Loucy (cell line): Measurements from ENCODE around the gene SBK2.

Source experiments
- H2AFZ ChIP-seq: fragments of 200-600 bp; sonication (generic); 2 replicates; pipeline ENCODE4 v1.6.0; 2016; ENCODE audit warnings: antibody characterized with exemption, mild to moderate bottlenecking, low read length, moderate library complexity
- H3F3A ChIP-seq: fragments of 200-600 bp; 2 replicates; pipeline ENCODE4 v1.6.0; 2016; ENCODE audit warnings: antibody characterized with exemption, low read depth, mild to moderate bottlenecking
- H3K27me3 ChIP-seq: fragments of 200-600 bp; sonication (generic); 2 replicates; pipeline ENCODE4 v1.6.1; 2014; ENCODE audit warnings: low read length, mild to moderate bottlenecking; ENCODE audit not compliant: insufficient read depth, poor library complexity, severe bottlenecking
- H3K36me3 ChIP-seq: fragments of 200-600 bp; sonication (generic); 2 replicates; pipeline ENCODE4 v1.6.1; 2016; ENCODE audit warnings: low read length; ENCODE audit not compliant: insufficient read depth
- H3K4me1 ChIP-seq: fragments of 200-600 bp; sonication (generic); 2 replicates; pipeline ENCODE4 v1.5.1; 2014; ENCODE audit warnings: low read length, mild to moderate bottlenecking; ENCODE audit not compliant: insufficient read depth, poor library complexity, severe bottlenecking
- H3K4me2 ChIP-seq: fragments of 200-600 bp; sonication (generic); 2 replicates; pipeline ENCODE4 v1.6.0; 2014; ENCODE audit warnings: antibody characterized with exemption, low read length, low read depth, mild to moderate bottlenecking; ENCODE audit not compliant: poor library complexity, severe bottlenecking
- H3K4me3 ChIP-seq: fragments of 200-600 bp; sonication (generic); 2 replicates; pipeline ENCODE4 v1.5.1; 2014; ENCODE audit warnings: low read length, mild to moderate bottlenecking, mixed read lengths; ENCODE audit not compliant: poor library complexity, severe bottlenecking
- H3K79me2 ChIP-seq: fragments of 200-600 bp; sonication (generic); 2 replicates; pipeline ENCODE4 v1.6.1; 2014; ENCODE audit warnings: low read length; ENCODE audit not compliant: insufficient read depth
- H3K9ac ChIP-seq: fragments of 200-600 bp; sonication (generic); 2 replicates; pipeline ENCODE4 v1.6.0; 2014; ENCODE audit warnings: mild to moderate bottlenecking, low read depth, low read length, moderate library complexity; ENCODE audit not compliant: poor library complexity, severe bottlenecking
- H3K9me2 ChIP-seq: fragments of 200-600 bp; sonication (generic); replicated peaks from 2 replicates; pipeline ENCODE4 v1.6.1; 2016; ENCODE audit warnings: low read depth, low read length, mixed read lengths
- H3K9me3 ChIP-seq: fragments of 200-600 bp; sonication (generic); 2 replicates; pipeline ENCODE4 v1.6.1; 2014; ENCODE audit warnings: mild to moderate bottlenecking, antibody characterized with exemption, low read length, low read depth; ENCODE audit not compliant: insufficient read depth
- H4K20me1 ChIP-seq: fragments of 200-600 bp; sonication (generic); 2 replicates; pipeline ENCODE4 v1.6.0; 2014; ENCODE audit warnings: antibody characterized with exemption, low read length, mild to moderate bottlenecking; ENCODE audit not compliant: insufficient read depth, poor library complexity, severe bottlenecking
- CTCF ChIP-seq: fragments of 200-600 bp; sonication (generic); conservative IDR thresholded peaks from 2 replicates; pipeline ENCODE4 v1.5.1; 2014; ENCODE audit warnings: mild to moderate bottlenecking, antibody characterized with exemption, low read length
- EZH2phosphoT487 ChIP-seq: fragments of 200-600 bp; IDR thresholded peaks from 2 replicates; pipeline ENCODE4 v1.6.1; 2018; ENCODE audit warnings: antibody characterized with exemption, mild to moderate bottlenecking, moderate library complexity, borderline replicate concordance

The SBK2 gene

GRCh38 chr19:55543567-55543966 lies 6.6 kb upstream of the SBK2 start:
- Histone ChIP-seq H3K4me1 (no peaks in the 10 kb centered on the region), H3K9me2 (no peaks in the 10 kb centered on the region), H3K9ac (no peak overlapping the region), H3K4me2 (no peak overlapping the region), H2AFZ (no peak overlapping the region), H3K4me3 (no peak overlapping the region), H3F3A (no peaks in the 10 kb centered on the region), H3K36me3 (no peaks in the 10 kb centered on the region), H4K20me1 (no peaks in the 10 kb centered on the region), H3K27me3 (no peaks in the 10 kb centered on the region), H3K79me2 (no peaks in the 10 kb centered on the region), H3K9me3 (no peaks in the 10 kb centered on the region)
- no peak for TF ChIP-seq EZH2phosphoT487
- no peak for TF ChIP-seq CTCF

GRCh38 chr19:55542292-55542855 lies 5.4 kb upstream of the SBK2 start:
- Histone ChIP-seq H3K4me2 (no peak overlapping the region), H3K27me3 (no peaks in the 10 kb centered on the region), H3K9me2 (no peaks in the 10 kb centered on the region), H3K79me2 (no peaks in the 10 kb centered on the region), H3K36me3 (no peaks in the 10 kb centered on the region), H3K9ac (no peak overlapping the region), H3F3A (no peaks in the 10 kb centered on the region), H3K4me1 (no peaks in the 10 kb centered on the region), H4K20me1 (no peaks in the 10 kb centered on the region), H3K4me3 (no peak overlapping the region), H2AFZ (no peak overlapping the region), H3K9me3 (no peaks in the 10 kb centered on the region)
- TF ChIP-seq EZH2phosphoT487 (no peak), CTCF (no peak)

GRCh38 chr19:55541091-55541490 lies 4.2 kb upstream of the SBK2 start:
- Histone ChIP-seq H3K4me3 (no peak overlapping the region), H3K9ac (no peak overlapping the region), H4K20me1 (no peaks in the 10 kb centered on the region), H3K9me3 (no peaks in the 10 kb centered on the region), H3F3A (no peaks in the 10 kb centered on the region), H2AFZ (no peak overlapping the region), H3K9me2 (no peaks in the 10 kb centered on the region), H3K79me2 (no peaks in the 10 kb centered on the region), H3K4me1 (no peaks in the 10 kb centered on the region), H3K36me3 (no peaks in the 10 kb centered on the region), H3K4me2 (no peak overlapping the region), H3K27me3 (no peaks in the 10 kb centered on the region)
- TF ChIP-seq CTCF (no peak), EZH2phosphoT487 (no peak)
